HG03354 (cell line): ENCODE results near the gene SIGLEC6.

Experiments used
- ATAC-seq: cut with Tn5 transposase; IDR thresholded peaks from one replicate; pipeline ENCODE4 v1.9.1; 2021; ENCODE audit warnings: mild to moderate bottlenecking; ENCODE audit not compliant: unreplicated experiment, poor library complexity, severe bottlenecking

SIGLEC6 gene

GRCh38 chr19:51549533-51550324 is 18.3 kb upstream of the SIGLEC6 start:
- ATAC-seq, result no peak

GRCh38 chr19:51548891-51549305 is 17.4 kb upstream of the SIGLEC6 start:
- ATAC-seq, result no peak

- no peak for ATAC-seq
Measured at GRCh38 chr19:51548213-51548651, 16.8 kb upstream of the SIGLEC6 start.

GRCh38 chr19:51547397-51548212 is 16.1 kb upstream of the SIGLEC6 start:
- ATAC-seq, result no peak

- no peak for ATAC-seq
Measured at GRCh38 chr19:51546650-51547396, 15.4 kb upstream of the SIGLEC6 start.

- ATAC-seq, result no peak
Measured at GRCh38 chr19:51546107-51546649, 14.7 kb upstream of the SIGLEC6 start.

GRCh38 chr19:51544038-51544437 is 12.6 kb upstream of the SIGLEC6 start:
- ATAC-seq, result no peak

- no peak for ATAC-seq
Measured at GRCh38 chr19:51542699-51543098, 11.2 kb upstream of the SIGLEC6 start.

GRCh38 chr19:51541458-51542357 is 10.2 kb upstream of the SIGLEC6 start:
- ATAC-seq, result no peak

- ATAC-seq, result no peak
Measured at GRCh38 chr19:51539821-51540366, 8.4 kb upstream of the SIGLEC6 start.

- ATAC-seq, result no peak
Measured at GRCh38 chr19:51535535-51535934, 4.1 kb upstream of the SIGLEC6 start.

- no peak for ATAC-seq
Measured at GRCh38 chr19:51530616-51531015, 854 bp downstream of the SIGLEC6 start.

GRCh38 chr19:51529301-51529700 is 2.2 kb downstream of the SIGLEC6 start:
- no peak for ATAC-seq

GRCh38 chr19:51525651-51526050 is 5.8 kb downstream of the SIGLEC6 start:
- ATAC-seq, result no peak

GRCh38 chr19:51524666-51525264 is 6.7 kb downstream of the SIGLEC6 start:
- no peak for ATAC-seq

- no peak for ATAC-seq
Measured at GRCh38 chr19:51521781-51522180, 9.7 kb downstream of the SIGLEC6 start.

- ATAC-seq, result no peak
Measured at GRCh38 chr19:51521357-51521756, 10.1 kb downstream of the SIGLEC6 start.

GRCh38 chr19:51520728-51521127 is 10.7 kb downstream of the SIGLEC6 start:
- no peak for ATAC-seq
